Trophoblast cell (in vitro differentiated cells and primary cell): ENCODE measurements around the gene TRAF3IP1.

Experiments
- DNase-seq, 2 donors: peaks; one replicate each; pipeline ENCODE4 v3.0.0-alpha.2; 2016
- H2AFZ ChIP-seq: 2 replicates; pipeline ENCODE4 v1.6.1; 2013; ENCODE audit warnings: low read length, moderate library complexity, mild to moderate bottlenecking; ENCODE audit not compliant: insufficient read depth, poor library complexity
- H2AK5ac ChIP-seq: 2 replicates; pipeline ENCODE4 v1.6.1; 2013; ENCODE audit warnings: mild to moderate bottlenecking, low read length
- H2BK120ac ChIP-seq: 2 replicates; pipeline ENCODE4 v1.6.1; 2013; ENCODE audit warnings: low read length, mild to moderate bottlenecking, moderate library complexity; ENCODE audit not compliant: insufficient read depth, poor library complexity
- H2BK12ac ChIP-seq: 2 replicates; pipeline ENCODE4 v1.6.1; 2013; ENCODE audit warnings: mild to moderate bottlenecking, low read length, moderate library complexity
- H2BK5ac ChIP-seq: 2 replicates; pipeline ENCODE4 v1.6.1; 2013; ENCODE audit warnings: low read length, low read depth, moderate library complexity, mild to moderate bottlenecking; ENCODE audit not compliant: poor library complexity
- H3K14ac ChIP-seq: 2 replicates; pipeline ENCODE4 v1.6.1; 2013; ENCODE audit warnings: mild to moderate bottlenecking, low read length
- H3K18ac ChIP-seq: 2 replicates; pipeline ENCODE4 v1.6.1; 2013; ENCODE audit warnings: mild to moderate bottlenecking, low read length
- H3K23ac ChIP-seq: 2 replicates; pipeline ENCODE4 v1.6.1; 2013; ENCODE audit warnings: low read length
- H3K27ac ChIP-seq: 2 replicates; pipeline ENCODE4 v1.5.1; 2013; ENCODE audit warnings: low read depth, mild to moderate bottlenecking, inconsistent platforms, low read length, moderate library complexity
- H3K27me3 ChIP-seq: 2 replicates; pipeline ENCODE4 v1.6.1; 2013; ENCODE audit warnings: inconsistent platforms, mild to moderate bottlenecking, low read length, moderate library complexity; ENCODE audit not compliant: insufficient read depth
- H3K36me3 ChIP-seq, 2 experiments: 1 replicate in 1 of 2; 2 replicates in 1 of 2; pipeline ENCODE4 v1.6.1; 2013; ENCODE audit warnings: low read length in 2 of 2, mild to moderate bottlenecking in 2 of 2, moderate library complexity in 1 of 2; ENCODE audit not compliant: insufficient read depth in 2 of 2, control insufficient read depth in 1 of 2
- H3K4ac ChIP-seq: 2 replicates; pipeline ENCODE4 v1.6.1; 2013; ENCODE audit warnings: low read depth, mild to moderate bottlenecking, low read length, moderate library complexity
- H3K4me1 ChIP-seq, 2 experiments: 1 replicate in 1 of 2; 2 replicates in 1 of 2; pipeline ENCODE4 v1.6.1; 2013; ENCODE audit warnings: low read length in 2 of 2, mild to moderate bottlenecking in 2 of 2, moderate library complexity in 1 of 2; ENCODE audit not compliant: insufficient read depth in 2 of 2, control insufficient read depth in 1 of 2
- H3K4me2 ChIP-seq: 2 replicates; pipeline ENCODE4 v1.6.1; 2013; ENCODE audit warnings: inconsistent platforms, mild to moderate bottlenecking, low read length, moderate library complexity
- H3K4me3 ChIP-seq: 2 replicates; pipeline ENCODE4 v1.5.1; 2013; ENCODE audit warnings: mild to moderate bottlenecking, low read depth, low read length, inconsistent platforms
- H3K79me1 ChIP-seq: one replicate; pipeline ENCODE4 v1.6.1; 2013; ENCODE audit warnings: low read length
- H3K79me2 ChIP-seq: 2 replicates; pipeline ENCODE4 v1.6.1; 2013; ENCODE audit warnings: low read length, mild to moderate bottlenecking; ENCODE audit not compliant: control insufficient read depth, insufficient read depth, poor library complexity
- H3K9ac ChIP-seq: 2 replicates; pipeline ENCODE4 v1.6.1; 2013; ENCODE audit warnings: mild to moderate bottlenecking, low read length
- H3K9me3 ChIP-seq: 2 replicates; pipeline ENCODE4 v1.6.1; 2013; ENCODE audit warnings: low read depth, mild to moderate bottlenecking, control low read depth, inconsistent platforms, low read length; ENCODE audit not compliant: insufficient read depth
- H4K12ac ChIP-seq: 2 replicates; pipeline ENCODE4 v1.6.1; 2013; ENCODE audit warnings: low read depth, mild to moderate bottlenecking, low read length, moderate library complexity
- H4K8ac ChIP-seq: 2 replicates; pipeline ENCODE4 v1.6.1; 2013; ENCODE audit warnings: low read depth, mild to moderate bottlenecking, low read length, moderate library complexity
- H4K91ac ChIP-seq: one replicate; pipeline ENCODE4 v1.6.1; 2013; ENCODE audit warnings: low read depth, mild to moderate bottlenecking, low read length, moderate library complexity
- WGBS: extraction: QIAGEN DNeasy Blood & Tissue Kit; methylation state at CpG from one replicate; pipeline ENCODE4 v1.1.7; 2013; ENCODE audit warnings: missing lambda C conversion rate; ENCODE audit not compliant: insufficient read length, insufficient coverage; ENCODE audit errors: extremely low coverage; 5-methylcytosine and 5-hydroxymethylcytosine counted together

Gene TRAF3IP1

GRCh38 chr2:238299803-238300202 lies 20.5 kb upstream of the TRAF3IP1 start:
- H2AK5ac ChIP-seq = no peak overlapping the region
- no peak overlapping the region for H3K4me3 ChIP-seq
- no peak overlapping the region for H3K4ac ChIP-seq
- H3K4me1 ChIP-seq = no peaks in the 10 kb centered on the region
- no peak overlapping the region for H3K4me2 ChIP-seq
- no peak overlapping the region for H4K12ac ChIP-seq
- no peak overlapping the region for H2BK5ac ChIP-seq
- no peaks in the 10 kb centered on the region for H3K79me2 ChIP-seq
- no peak overlapping the region for H3K23ac ChIP-seq
- no peak overlapping the region for H3K18ac ChIP-seq
- H3K9me3 ChIP-seq = no peaks in the 10 kb centered on the region
- H3K9ac ChIP-seq = no peak overlapping the region
- no peak for DNase-seq
- H2BK120ac ChIP-seq = no peak overlapping the region
- H2AFZ ChIP-seq = no peak overlapping the region
- H3K79me1 ChIP-seq = no peaks in the 10 kb centered on the region
- whole genome bisulfite sequencing = no CpG with 5 or more reads among the region's 7 CpGs
- no peaks in the 10 kb centered on the region for H3K27me3 ChIP-seq
- no peak overlapping the region for H3K27ac ChIP-seq
- H3K36me3 ChIP-seq = no peaks in the 10 kb centered on the region
- no peak overlapping the region for H4K91ac ChIP-seq
- no peak overlapping the region for H4K8ac ChIP-seq
- H3K14ac ChIP-seq = no peak overlapping the region
- H2BK12ac ChIP-seq = no peak overlapping the region

GRCh38 chr2:238302087-238302486 lies 18.2 kb upstream of the TRAF3IP1 start:
- Histone ChIP-seq H2BK5ac (no peak overlapping the region), H3K27ac (no peak overlapping the region), H3K79me1 (no peaks in the 10 kb centered on the region), H3K36me3 (no peaks in the 10 kb centered on the region), H2AK5ac (no peak overlapping the region), H2AFZ (no peak overlapping the region), H3K79me2 (no peaks in the 10 kb centered on the region), H4K8ac (no peak overlapping the region), H4K12ac (no peak overlapping the region), H2BK120ac (no peak overlapping the region), H2BK12ac (no peak overlapping the region), H3K18ac (no peak overlapping the region), H3K4me2 (no peak overlapping the region), H3K9ac (no peak overlapping the region), H4K91ac (no peak overlapping the region), H3K23ac (no peak overlapping the region), H3K27me3 (no peaks in the 10 kb centered on the region), H3K4me1 (no peaks in the 10 kb centered on the region), H3K4me3 (no peak overlapping the region), H3K9me3 (no peaks in the 10 kb centered on the region), H3K4ac (no peak overlapping the region), H3K14ac (no peak overlapping the region)
- WGBS = no CpG with 5 or more reads among the region's 3 CpGs
- DNase-seq = no peak

- Histone ChIP-seq H3K18ac (no peak overlapping the region), H3K4me3 (no peak overlapping the region), H2BK5ac (no peak overlapping the region), H3K79me1 (no peaks in the 10 kb centered on the region), H2AK5ac (no peak overlapping the region), H2BK12ac (no peak overlapping the region), H4K8ac (no peak overlapping the region), H3K4ac (no peak overlapping the region), H3K4me2 (no peak overlapping the region), H4K12ac (no peak overlapping the region), H2AFZ (no peak overlapping the region), H3K27ac (no peak overlapping the region), H3K79me2 (no peaks in the 10 kb centered on the region), H3K23ac (no peak overlapping the region), H2BK120ac (no peak overlapping the region), H3K27me3 (no peaks in the 10 kb centered on the region), H4K91ac (no peak overlapping the region), H3K4me1 (no peaks in the 10 kb centered on the region), H3K9ac (no peak overlapping the region), H3K9me3 (no peaks in the 10 kb centered on the region), H3K36me3 (no peaks in the 10 kb centered on the region), H3K14ac (no peak overlapping the region)
- no CpG with 5 or more reads among the region's 9 CpGs for WGBS
- DNase-seq = no peak
Observed at GRCh38 chr2:238302751-238303150, 17.6 kb upstream of the TRAF3IP1 start.

- Histone ChIP-seq H3K79me2 (no peaks in the 10 kb centered on the region), H3K9me3 (no peaks in the 10 kb centered on the region), H3K18ac (no peak overlapping the region), H2BK12ac (no peak overlapping the region), H3K27ac (no peak overlapping the region), H3K4me3 (peak overlapping the region; percentile 10), H3K4me1 (no peaks in the 10 kb centered on the region), H4K12ac (no peak overlapping the region), H2AFZ (no peak overlapping the region), H3K23ac (no peak overlapping the region), H3K27me3 (no peaks in the 10 kb centered on the region), H3K36me3 (no peaks in the 10 kb centered on the region), H4K91ac (no peak overlapping the region), H3K14ac (no peak overlapping the region), H4K8ac (no peak overlapping the region), H3K4ac (no peak overlapping the region), H3K79me1 (no peaks in the 10 kb centered on the region), H2AK5ac (no peak overlapping the region), H2BK120ac (no peak overlapping the region), H2BK5ac (no peak overlapping the region), H3K4me2 (no peak overlapping the region), H3K9ac (peak overlapping the region; percentile 48)
- DNase-seq = no peak
- no CpG with 5 or more reads among the region's 6 CpGs for WGBS
Observed at GRCh38 chr2:238304116-238304515, 16.2 kb upstream of the TRAF3IP1 start.
